ENCODE results near the gene TRIM43B.
"Not testable (repeated sequence)": the region's sequence is repeated elsewhere in the genome, so short reads cannot be mapped to it uniquely, and the experiment has no call there.

TRIM43B gene

GRCh38 chr2:95433373-95433772, 51.2 kb downstream of the TRIM43B start:
- FAIRE-seq = not testable (repeated sequence)

GRCh38 chr2:95429748-95430467, 54.6 kb downstream of the TRIM43B start:
- not testable (repeated sequence) for FAIRE-seq

GRCh38 chr2:95427196-95427867, 57.2 kb downstream of the TRIM43B start:
- not testable (repeated sequence) for FAIRE-seq
